NOMO-1 treated with dmso at 0.1 percent for 144 hours (cell line): ENCODE results near the gene PKP1.

Experiments
- DNase-seq: peaks from one replicate; lab custom pipeline; 2025; ENCODE audit not compliant: unreplicated experiment; lab: John Stamatoyannopoulos, UW

PKP1 gene

DNA sequence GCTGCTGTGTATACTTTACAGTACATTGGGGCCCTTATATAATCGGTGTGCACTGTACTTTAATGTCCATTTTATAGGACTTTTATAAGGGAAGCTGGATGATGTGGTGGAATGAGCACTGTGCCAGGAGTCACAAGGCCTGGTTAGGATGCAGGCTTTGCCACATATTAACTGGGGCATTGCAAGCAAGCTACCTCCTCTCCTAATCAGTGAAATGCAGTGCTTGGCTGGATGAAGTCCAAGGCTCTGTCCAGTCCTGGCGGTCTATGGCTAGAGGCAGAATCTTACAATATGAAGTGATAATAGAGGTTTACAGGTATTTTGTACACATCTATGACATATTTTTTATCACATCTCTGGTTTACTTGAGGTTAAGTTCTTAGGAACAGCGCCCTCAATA, 1.7 kb upstream of the PKP1 start:
- DNase-seq = no peak

DNA sequence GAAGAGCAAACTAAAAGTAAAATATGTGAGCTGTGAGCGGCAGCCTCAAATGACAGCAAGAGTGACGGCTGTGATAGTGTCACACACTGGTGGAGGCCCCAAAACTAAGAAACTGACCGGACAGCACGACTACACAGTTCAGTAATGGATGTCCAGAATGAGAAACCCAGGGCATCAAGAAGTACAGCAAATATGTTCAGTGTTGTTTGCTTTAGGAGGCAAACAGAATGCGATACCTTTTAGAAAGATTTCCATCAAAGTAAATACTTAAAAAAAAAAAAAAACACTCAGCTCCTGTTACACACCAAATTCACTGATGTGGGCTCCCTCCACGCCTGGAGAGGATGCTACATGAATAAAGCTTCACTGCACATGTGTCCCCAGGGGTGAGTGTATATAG, 1.1 kb upstream of the PKP1 start:
- DNase-seq = no peak

GRCh38 chr1:201283836-201284553, 689 bp downstream of the PKP1 start:
- DNase-seq = no peak

GRCh38 chr1:201284636-201285035, 1.3 kb downstream of the PKP1 start:
- no peak for DNase-seq

DNA sequence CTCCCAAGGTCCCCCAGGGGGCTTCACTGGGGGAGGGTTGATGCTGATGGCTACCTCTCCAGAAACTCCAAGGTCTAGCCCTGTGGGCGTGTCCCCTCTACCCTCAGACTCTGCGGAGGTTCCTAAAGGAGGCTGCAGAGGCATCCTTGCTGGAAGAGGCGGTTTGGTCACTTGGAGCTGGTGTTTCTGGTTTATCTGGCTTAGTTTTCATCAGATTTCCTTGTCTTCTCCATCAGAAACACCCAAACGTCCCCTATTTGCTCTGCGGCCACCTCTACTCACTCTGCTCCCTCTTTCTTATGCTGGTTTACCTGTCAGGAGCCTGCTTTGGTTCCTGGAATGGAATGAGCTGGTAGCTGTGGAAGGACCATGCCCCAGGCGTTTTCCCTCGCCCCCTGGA, 2.5 kb downstream of the PKP1 start:
- DNase-seq = no peak

- no peak for DNase-seq
Measured at GRCh38 chr1:201286445-201286844, 3.1 kb downstream of the PKP1 start.

DNA sequence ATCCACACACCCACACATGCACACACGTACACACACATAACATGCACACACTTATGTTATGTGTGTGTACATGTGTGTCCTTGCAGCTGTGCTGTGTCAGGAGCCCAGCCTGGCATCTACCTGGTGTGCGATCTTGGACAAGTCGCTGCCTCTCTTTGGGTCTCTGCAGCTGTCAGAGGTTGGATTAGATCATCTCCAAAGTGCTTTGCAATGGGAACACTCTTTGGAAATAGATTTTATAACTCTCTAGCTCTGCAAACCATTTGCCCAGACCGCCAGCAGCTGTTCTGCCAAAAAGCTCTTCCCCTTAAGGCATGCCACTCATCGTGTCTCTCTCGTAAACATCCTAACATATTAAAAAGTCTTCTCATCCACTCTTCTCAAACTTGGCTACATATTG, 4.7 kb downstream of the PKP1 start:
- DNase-seq = no peak

DNA sequence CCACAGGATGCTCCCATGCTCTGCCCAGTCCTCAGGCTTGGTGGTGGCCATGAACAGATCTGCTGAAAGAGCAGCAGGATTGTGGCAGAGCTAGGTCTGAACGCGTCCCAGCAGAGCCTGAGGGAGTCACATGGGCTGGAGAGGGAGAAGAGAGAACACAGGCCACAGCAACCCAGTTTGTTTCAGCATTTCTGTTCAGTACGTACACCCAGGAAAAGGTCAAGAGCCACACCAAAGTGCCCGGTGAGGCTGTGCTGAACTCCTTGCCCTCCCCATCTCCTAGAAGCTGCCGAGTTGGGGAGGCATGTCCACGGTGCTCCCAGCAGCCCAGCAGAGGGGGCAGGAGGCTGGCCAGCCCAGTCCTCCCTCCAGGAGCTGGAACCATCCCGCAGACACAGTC, 5.5 kb downstream of the PKP1 start:
- DNase-seq = no peak

GRCh38 chr1:201290551-201290950, 7.2 kb downstream of the PKP1 start:
- DNase-seq = no peak

DNA sequence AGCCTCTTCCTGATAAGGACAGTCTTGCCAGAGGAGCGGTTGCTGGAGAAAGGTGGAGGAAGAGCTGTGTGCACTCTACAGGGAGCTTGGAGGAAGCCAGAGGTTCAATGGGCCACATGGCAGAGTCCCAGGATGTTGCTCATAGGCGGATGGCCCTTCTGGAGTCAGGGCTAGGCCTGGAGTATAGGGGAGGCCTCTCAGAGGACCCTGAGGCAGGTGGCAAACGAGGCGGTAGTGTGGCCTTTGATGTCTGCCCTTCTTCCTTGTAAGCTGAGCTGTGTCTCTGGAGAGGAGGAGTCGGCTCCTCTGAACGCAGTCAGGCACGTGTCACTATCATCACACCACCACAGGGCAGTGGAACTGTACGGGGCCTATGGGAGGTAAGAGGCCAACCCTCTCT, 8.6 kb downstream of the PKP1 start:
- no peak for DNase-seq

DNA sequence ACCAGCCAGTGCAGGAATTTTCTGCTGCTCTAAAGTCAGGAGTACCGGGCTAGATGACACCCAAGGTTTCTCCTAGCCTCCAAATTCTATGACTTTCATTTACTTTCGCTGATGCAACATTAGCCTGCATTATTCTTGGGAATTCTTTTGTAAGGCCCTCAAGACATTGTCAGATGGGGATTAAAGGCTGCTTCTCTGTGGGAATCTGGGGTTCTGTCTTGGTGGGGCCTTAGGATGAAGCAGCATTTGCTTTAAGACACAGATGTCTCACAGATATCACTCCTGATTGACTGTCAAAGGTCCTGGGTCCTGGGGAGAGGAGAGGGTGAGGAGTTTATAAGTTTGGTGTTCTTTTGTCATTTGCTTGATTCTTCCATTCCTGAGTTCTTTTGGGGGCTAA, 11.6 kb downstream of the PKP1 start:
- no peak for DNase-seq

DNA sequence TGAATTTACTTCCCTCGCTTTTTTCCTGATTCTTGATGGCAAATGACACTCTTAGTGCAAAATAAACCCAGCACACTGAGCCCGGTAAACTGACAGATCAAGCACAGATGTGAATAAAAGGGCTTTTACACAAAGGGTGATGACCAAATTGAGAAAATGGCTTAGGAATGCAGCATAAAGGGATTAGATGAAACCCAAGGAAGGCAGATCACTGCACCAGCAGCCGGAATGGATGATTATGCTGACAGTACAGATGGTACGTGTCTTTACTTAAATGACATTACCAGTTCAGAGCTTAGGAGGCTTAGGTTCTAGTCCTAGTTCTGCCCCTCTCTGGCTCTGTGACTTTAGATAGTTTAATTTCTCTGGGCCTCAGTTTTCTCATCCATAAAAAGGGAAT, 12.0 kb downstream of the PKP1 start:
- DNase-seq = no peak

GRCh38 chr1:201295861-201296260, 12.6 kb downstream of the PKP1 start:
- DNase-seq = no peak

GRCh38 chr1:201296352-201296751, 13.0 kb downstream of the PKP1 start:
- no peak for DNase-seq

- DNase-seq = no peak
Measured at GRCh38 chr1:201298396-201299381, 15.4 kb downstream of the PKP1 start.

GRCh38 chr1:201299968-201300367, 16.7 kb downstream of the PKP1 start:
- DNase-seq = no peak

GRCh38 chr1:201300641-201301040, 17.3 kb downstream of the PKP1 start:
- no peak for DNase-seq

DNA sequence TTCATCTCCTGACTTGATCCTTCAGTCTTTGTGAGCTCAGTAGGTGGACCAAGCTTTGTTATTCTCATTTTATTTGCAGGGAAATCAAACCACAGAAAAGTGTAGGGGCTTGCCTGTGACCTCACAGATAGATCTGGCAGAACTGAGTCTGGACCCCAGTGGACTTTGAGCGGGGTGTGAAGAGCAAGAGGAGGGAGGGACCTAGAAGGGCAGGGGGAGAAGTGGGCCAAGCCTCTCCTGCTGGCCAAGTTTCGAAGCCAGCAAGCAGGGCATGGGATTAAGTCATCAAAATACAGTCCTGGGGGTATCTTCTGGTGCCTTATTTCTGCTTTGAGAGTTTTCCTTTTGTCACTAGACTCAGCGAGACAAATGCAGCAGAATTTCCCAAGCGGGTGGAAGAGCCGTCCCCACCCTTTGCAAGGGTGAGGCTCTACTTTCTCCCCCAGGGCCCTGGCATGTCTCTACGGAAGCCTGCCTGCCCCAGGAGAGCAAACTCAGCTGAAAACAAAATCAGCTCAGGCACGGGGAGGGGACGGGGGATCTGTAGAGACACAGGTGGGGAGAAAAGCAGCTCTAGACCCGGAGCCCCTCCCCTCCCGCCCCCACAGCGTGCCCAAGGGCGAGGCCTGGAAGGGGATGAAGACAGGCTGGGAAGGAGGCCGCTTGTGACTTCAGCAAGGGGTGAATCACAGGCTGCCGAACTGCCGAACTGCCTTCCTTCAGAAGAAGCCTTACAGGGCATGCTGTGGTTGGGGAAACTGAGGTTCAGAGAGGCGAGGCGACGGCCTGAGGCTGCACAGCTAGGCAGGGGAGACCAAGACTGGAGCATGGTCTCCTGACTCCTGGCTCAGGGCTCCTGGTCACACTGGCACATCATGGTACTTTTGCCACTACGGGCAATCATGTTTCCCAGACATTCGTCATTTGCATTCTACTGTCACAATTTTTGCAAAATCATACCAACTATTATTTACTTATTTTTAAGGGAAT, 19.2 kb downstream of the PKP1 start:
- no peak for DNase-seq

DNA sequence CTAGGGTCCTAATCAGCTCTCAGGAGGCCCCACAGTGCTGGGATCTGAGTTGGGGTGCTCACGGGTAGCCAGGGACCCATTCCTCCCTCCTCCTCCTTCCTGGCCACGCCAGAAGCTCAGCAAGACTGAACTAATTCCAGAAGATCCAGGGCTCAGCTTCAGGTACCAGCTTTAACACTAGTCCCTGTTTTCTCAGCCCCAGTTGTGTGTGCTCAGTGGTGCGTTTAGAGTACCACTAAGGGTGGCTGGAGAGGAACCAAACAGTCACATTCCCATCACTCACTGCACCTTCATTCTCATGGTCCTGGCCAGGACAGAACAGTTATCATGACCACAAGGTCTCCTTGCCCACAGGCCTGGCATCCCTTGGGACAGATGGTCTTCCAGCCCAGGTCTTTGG, 20.8 kb downstream of the PKP1 start:
- DNase-seq = no peak

DNA sequence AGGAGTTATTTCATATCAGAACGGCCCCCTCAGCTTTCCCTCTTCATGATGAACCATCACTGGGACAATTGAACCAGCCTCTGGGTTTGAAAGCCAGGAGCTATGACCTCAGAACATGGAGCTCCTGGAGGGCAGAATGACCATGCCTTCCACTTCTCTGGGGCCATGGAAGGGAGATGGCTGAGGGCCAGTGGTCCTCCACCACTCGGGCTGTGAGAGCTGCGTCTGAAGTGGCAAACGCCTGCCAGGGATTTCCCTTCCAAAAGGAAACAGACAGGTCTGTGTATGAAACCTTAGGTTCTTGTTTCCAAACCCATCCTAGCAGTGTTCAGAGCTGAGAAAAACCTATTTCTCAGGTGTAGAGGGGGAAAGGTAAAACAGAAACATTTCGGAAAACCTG, 22.5 kb downstream of the PKP1 start:
- no peak for DNase-seq

GRCh38 chr1:201307231-201307630, 23.9 kb downstream of the PKP1 start:
- no peak for DNase-seq
